ENCODE results near the gene RGS7. TPM values are rescaled to one million over a fixed set of nuclear protein-coding genes. Genes with fewer than 3 reads are reported as not detected.

Gene RGS7
- total and polyA plus RNA-seq, 10 donors = 0.09 to 1.8 (median 0.72) TPM; not detected in 1

DNA sequence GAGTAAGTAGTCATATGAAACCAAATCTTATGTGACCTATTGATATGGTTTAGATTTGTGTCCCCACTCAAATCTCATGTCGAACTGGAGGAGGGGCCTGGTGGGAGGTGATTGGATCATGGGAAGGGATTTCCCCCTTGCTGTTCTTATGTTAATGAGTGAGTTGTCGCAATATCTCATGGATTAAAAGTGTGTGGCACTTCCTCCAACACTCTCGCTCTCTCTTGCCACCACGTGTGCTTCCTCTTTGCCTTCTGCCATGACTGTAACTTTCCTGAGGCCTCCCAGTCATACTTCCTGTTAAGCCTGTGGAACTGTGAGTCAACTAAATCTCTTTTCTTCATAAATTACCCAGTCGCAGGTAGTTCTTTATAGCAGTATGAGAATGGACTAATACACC lies 241.2 kb downstream of the RGS7 start:
- no peaks in the 10 kb centered on the region for H3K4me1 ChIP-seq
- TF ChIP-seq, protein P1, sequence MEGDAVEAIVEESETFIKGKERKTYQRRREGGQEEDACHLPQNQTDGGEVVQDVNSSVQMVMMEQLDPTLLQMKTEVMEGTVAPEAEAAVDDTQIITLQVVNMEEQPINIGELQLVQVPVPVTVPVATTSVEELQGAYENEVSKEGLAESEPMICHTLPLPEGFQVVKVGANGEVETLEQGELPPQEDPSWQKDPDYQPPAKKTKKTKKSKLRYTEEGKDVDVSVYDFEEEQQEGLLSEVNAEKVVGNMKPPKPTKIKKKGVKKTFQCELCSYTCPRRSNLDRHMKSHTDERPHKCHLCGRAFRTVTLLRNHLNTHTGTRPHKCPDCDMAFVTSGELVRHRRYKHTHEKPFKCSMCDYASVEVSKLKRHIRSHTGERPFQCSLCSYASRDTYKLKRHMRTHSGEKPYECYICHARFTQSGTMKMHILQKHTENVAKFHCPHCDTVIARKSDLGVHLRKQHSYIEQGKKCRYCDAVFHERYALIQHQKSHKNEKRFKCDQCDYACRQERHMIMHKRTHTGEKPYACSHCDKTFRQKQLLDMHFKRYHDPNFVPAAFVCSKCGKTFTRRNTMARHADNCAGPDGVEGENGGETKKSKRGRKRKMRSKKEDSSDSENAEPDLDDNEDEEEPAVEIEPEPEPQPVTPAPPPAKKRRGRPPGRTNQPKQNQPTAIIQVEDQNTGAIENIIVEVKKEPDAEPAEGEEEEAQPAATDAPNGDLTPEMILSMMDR (IDR thresholded peaks at IDR 0.05 in 8 of 11, conservative IDR thresholded peaks at IDR 0.05 in 3 of 11) = no peak
- TF ChIP-seq POLR2A (IDR thresholded peaks at IDR 0.05) = no peak
- TF ChIP-seq POLR2AphosphoS5 (IDR thresholded peaks at IDR 0.05) = no peak
- intact Hi-C loops (cut with DNase I; ENCODE audit: low total_unique reads) = no loop called here
- H3K36me3 ChIP-seq = no peaks in the 10 kb centered on the region
- H3K4me3 ChIP-seq = no peak overlapping the region
- 41 to 55% (median 47%) methylated on average over 5 of the region's 5 CpGs for WGBS, 5 donors
- DNase-seq = no peak
- no peaks in the 10 kb centered on the region for H3K9me3 ChIP-seq
- H3K27ac ChIP-seq = no peak overlapping the region
- no peaks in the 10 kb centered on the region for H3K27me3 ChIP-seq (replicated peaks in 1 of 7)

DNA sequence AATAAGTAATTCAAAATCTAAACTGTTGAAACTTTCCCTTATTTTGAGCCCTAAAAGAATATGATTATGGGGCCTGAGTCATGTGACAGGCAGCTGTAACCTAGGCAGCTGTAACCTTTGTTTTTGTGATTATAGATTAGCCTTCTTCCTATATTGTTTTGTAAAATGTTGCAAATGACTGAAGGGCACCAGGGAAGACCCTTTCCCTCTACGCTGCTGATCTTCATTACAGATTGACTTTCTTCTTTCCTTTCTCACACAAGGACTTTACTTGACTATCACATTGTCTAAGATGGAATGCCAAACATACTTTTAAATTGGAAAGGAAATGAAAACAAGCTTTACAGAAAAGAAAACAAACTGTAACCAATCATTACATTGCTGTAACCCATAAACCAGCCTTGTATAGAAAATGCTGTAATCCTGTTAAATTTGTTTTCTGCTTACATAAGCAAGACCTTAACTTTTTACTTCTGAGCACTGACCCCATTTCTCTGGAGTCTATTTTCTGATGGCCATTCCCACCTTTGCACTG lies 242.2 kb downstream of the RGS7 start:
- H3K36me3 ChIP-seq = no peaks in the 10 kb centered on the region
- intact Hi-C loops (cut with DNase I; ENCODE audit: low total_unique reads) = no loop called here
- WGBS, 5 donors = 50 to 78% (median 57%) methylated on average over 1 of the region's 1 CpG
- no peak for DNase-seq
- TF ChIP-seq, protein P1 (IDR thresholded peaks at IDR 0.05 in 8 of 11, conservative IDR thresholded peaks at IDR 0.05 in 3 of 11) = no peak
- no peak for TF ChIP-seq POLR2AphosphoS5 (IDR thresholded peaks at IDR 0.05)
- TF ChIP-seq POLR2A (IDR thresholded peaks at IDR 0.05) = no peak
- no peaks in the 10 kb centered on the region for H3K27me3 ChIP-seq (replicated peaks in 1 of 7)
- H3K9me3 ChIP-seq = no peaks in the 10 kb centered on the region
- no peak overlapping the region for H3K4me3 ChIP-seq
- no peak overlapping the region for H3K27ac ChIP-seq
- no peaks in the 10 kb centered on the region for H3K4me1 ChIP-seq

- no peak for TF ChIP-seq POLR2AphosphoS5 (IDR thresholded peaks at IDR 0.05)
- no peak for TF ChIP-seq POLR2A (IDR thresholded peaks at IDR 0.05)
- TF ChIP-seq, protein P1 (IDR thresholded peaks at IDR 0.05 in 8 of 11, conservative IDR thresholded peaks at IDR 0.05 in 3 of 11) = no peak
- intact Hi-C loops (cut with DNase I; ENCODE audit: low total_unique reads) = no loop called here
- no peak overlapping the region for H3K4me3 ChIP-seq
- no peak for DNase-seq
- H3K9me3 ChIP-seq = no peaks in the 10 kb centered on the region
- H3K27me3 ChIP-seq (replicated peaks in 1 of 7) = no peaks in the 10 kb centered on the region
- no peaks in the 10 kb centered on the region for H3K4me1 ChIP-seq
- no peak overlapping the region for H3K27ac ChIP-seq
- 35 to 66% (median 64%) methylated on average over 5 of the region's 5 CpGs for WGBS, 5 donors
- H3K36me3 ChIP-seq = no peaks in the 10 kb centered on the region
Observed at GRCh38 chr1:241113557-241113956, 243.4 kb downstream of the RGS7 start.

DNA sequence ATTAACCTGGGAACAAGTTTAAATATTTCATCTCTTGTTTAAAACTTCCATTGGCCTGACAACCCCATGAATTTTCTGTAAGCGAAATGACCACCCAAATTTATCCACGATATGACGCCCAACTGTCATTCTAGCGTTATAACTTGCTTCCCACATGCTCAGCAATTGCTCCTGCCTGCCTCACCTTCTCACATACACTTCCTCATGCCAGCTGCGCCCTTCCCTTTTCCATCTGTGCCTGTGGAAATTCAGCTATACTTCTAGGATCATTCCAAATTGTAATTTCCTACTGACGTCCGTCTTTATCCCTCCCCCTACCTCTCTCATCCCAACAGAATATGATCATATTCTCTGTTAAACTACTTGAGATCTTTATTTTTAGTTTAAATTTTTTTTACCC lies 248.0 kb downstream of the RGS7 start:
- intact Hi-C loops (cut with DNase I; ENCODE audit: low total_unique reads) = no loop called here
- H3K36me3 ChIP-seq = no peaks in the 10 kb centered on the region
- H3K4me1 ChIP-seq = no peaks in the 10 kb centered on the region
- no peak for DNase-seq
- no peaks in the 10 kb centered on the region for H3K9me3 ChIP-seq
- no peak for TF ChIP-seq POLR2AphosphoS5 (IDR thresholded peaks at IDR 0.05)
- TF ChIP-seq POLR2A (IDR thresholded peaks at IDR 0.05) = no peak
- TF ChIP-seq, protein P1 (IDR thresholded peaks at IDR 0.05 in 8 of 11, conservative IDR thresholded peaks at IDR 0.05 in 3 of 11) = no peak
- 83 to 89% (median 85%) methylated on average over 7 of the region's 7 CpGs for WGBS, 5 donors
- H3K27ac ChIP-seq = no peak overlapping the region
- H3K27me3 ChIP-seq (replicated peaks in 1 of 7) = no peaks in the 10 kb centered on the region
- H3K4me3 ChIP-seq = no peak overlapping the region
